H9 (cell line): ENCODE data around the gene HOXD13. TPM values are rescaled to one million over a fixed set of nuclear protein-coding genes. Genes with fewer than 3 reads are reported as not detected.

ENCODE experiments used
- DNase-seq: peaks from one replicate; pipeline ENCODE4 v3.0.0-alpha.2; 2017
- H2AFZ ChIP-seq: one replicate; pipeline ENCODE4 v1.6.1; 2013; ENCODE audit warnings: mild to moderate bottlenecking, low read length, control low read depth, moderate library complexity
- H2AK5ac ChIP-seq: 2 replicates; pipeline ENCODE4 v1.6.1; 2013; ENCODE audit warnings: low read length, control low read depth, mixed read lengths; ENCODE audit not compliant: insufficient read length
- H2BK120ac ChIP-seq: one replicate; pipeline ENCODE4 v1.6.1; 2013; ENCODE audit warnings: low read depth, mild to moderate bottlenecking, low read length, control low read depth, inconsistent platforms; ENCODE audit not compliant: poor library complexity, severe bottlenecking
- H2BK12ac ChIP-seq: 2 replicates; pipeline ENCODE4 v1.6.1; 2013; ENCODE audit warnings: low read length, control low read depth, mixed read lengths, low read depth; ENCODE audit not compliant: insufficient read length
- H2BK15ac ChIP-seq: 2 replicates; pipeline ENCODE4 v1.6.1; 2013; ENCODE audit warnings: low read depth, low read length, control low read depth
- H2BK20ac ChIP-seq: one replicate; pipeline ENCODE4 v1.6.1; 2013; ENCODE audit warnings: low read depth, mild to moderate bottlenecking, low read length, control low read depth, inconsistent platforms; ENCODE audit not compliant: poor library complexity, severe bottlenecking
- H2BK5ac ChIP-seq: 2 replicates; pipeline ENCODE4 v1.6.1; 2013; ENCODE audit warnings: low read length, control low read depth, mixed read lengths; ENCODE audit not compliant: insufficient read length
- H3K14ac ChIP-seq: 2 replicates; pipeline ENCODE4 v1.6.1; 2013; ENCODE audit warnings: low read length, control low read depth; ENCODE audit not compliant: insufficient read depth
- H3K18ac ChIP-seq: 2 replicates; pipeline ENCODE4 v1.6.1; 2013; ENCODE audit warnings: low read depth, mild to moderate bottlenecking, mixed read lengths, low read length, control low read depth; ENCODE audit not compliant: insufficient read length
- H3K23ac ChIP-seq: 2 replicates; pipeline ENCODE4 v1.6.1; 2013; ENCODE audit warnings: low read length, control low read depth, mixed read lengths, low read depth; ENCODE audit not compliant: insufficient read length
- H3K23me2 ChIP-seq: 2 replicates; pipeline ENCODE4 v1.6.1; 2013; ENCODE audit warnings: low read depth, mild to moderate bottlenecking, mixed read lengths, low read length, control low read depth; ENCODE audit not compliant: insufficient read length, poor library complexity, severe bottlenecking
- H3K27ac ChIP-seq: 2 replicates; pipeline ENCODE4 v1.5.1; 2013; ENCODE audit warnings: low read length, control low read depth, mixed read lengths, low read depth; ENCODE audit not compliant: insufficient read length
- H3K27me3 ChIP-seq: 2 replicates; pipeline ENCODE4 v1.6.1; 2013; ENCODE audit warnings: low read length, control low read depth, inconsistent platforms; ENCODE audit not compliant: insufficient read depth
- H3K4ac ChIP-seq: 2 replicates; pipeline ENCODE4 v1.6.1; 2013; ENCODE audit warnings: low read depth, mild to moderate bottlenecking, control low read depth, inconsistent platforms, low read length, moderate library complexity
- H3K4me1 ChIP-seq: 2 replicates; pipeline ENCODE4 v1.6.1; 2013; ENCODE audit warnings: low read length, control low read depth, inconsistent platforms; ENCODE audit not compliant: insufficient read depth
- H3K4me2 ChIP-seq: 2 replicates; pipeline ENCODE4 v1.6.1; 2013; ENCODE audit warnings: low read length, control low read depth, mixed read lengths; ENCODE audit not compliant: insufficient read length, insufficient read depth
- H3K56ac ChIP-seq: 2 replicates; pipeline ENCODE4 v1.6.1; 2013; ENCODE audit warnings: low read depth, mild to moderate bottlenecking, mixed read lengths, low read length, control low read depth; ENCODE audit not compliant: insufficient read length
- H3K79me1 ChIP-seq: 2 replicates; pipeline ENCODE4 v1.6.1; 2013; ENCODE audit warnings: low read depth, mild to moderate bottlenecking, moderate library complexity, low read length, control low read depth, inconsistent platforms; ENCODE audit not compliant: insufficient read depth, poor library complexity, severe bottlenecking
- H3K79me2 ChIP-seq: 2 replicates; pipeline ENCODE4 v1.6.1; 2013; ENCODE audit warnings: low read length, control low read depth, inconsistent platforms; ENCODE audit not compliant: insufficient read depth
- H3K9ac ChIP-seq: 2 replicates; pipeline ENCODE4 v1.6.1; 2013; ENCODE audit warnings: low read length, control low read depth, mixed read lengths; ENCODE audit not compliant: insufficient read length; ENCODE audit errors: extremely low read depth
- H3K9me3 ChIP-seq: one replicate; pipeline ENCODE4 v1.6.1; 2013; ENCODE audit warnings: low read depth, low read length, inconsistent platforms; ENCODE audit not compliant: control insufficient read depth
- H3T11ph ChIP-seq: one replicate; pipeline ENCODE4 v1.6.1; 2013; ENCODE audit warnings: mild to moderate bottlenecking, low read length, control low read depth, inconsistent platforms
- H4K20me1 ChIP-seq: one replicate; pipeline ENCODE4 v1.6.1; 2013; ENCODE audit not compliant: control insufficient read depth, insufficient read length, insufficient read depth
- H4K5ac ChIP-seq: 2 replicates; pipeline ENCODE4 v1.6.1; 2013; ENCODE audit warnings: low read depth, mild to moderate bottlenecking, mixed read lengths, low read length, control low read depth; ENCODE audit not compliant: insufficient read length
- H4K8ac ChIP-seq: replicated peaks from 2 replicates; pipeline ENCODE4 v1.6.1; 2013; ENCODE audit warnings: low read length, control low read depth, mixed read lengths, low read depth; ENCODE audit not compliant: insufficient read length
- H4K91ac ChIP-seq: 2 replicates; pipeline ENCODE4 v1.6.1; 2013; ENCODE audit warnings: low read depth, mild to moderate bottlenecking, moderate library complexity, mixed read lengths, low read length, control low read depth; ENCODE audit not compliant: insufficient read length
- H3K27ac Mint-ChIP-seq, 3 experiments: 2 replicates in 2 of 3; 3 replicates in 1 of 3; pipeline ENCODE4 v1.8.0; 2020 to 2021; ENCODE audit warnings: mixed read lengths in 3 of 3, mild to moderate bottlenecking in 1 of 3, moderate library complexity in 1 of 3
- H3K27me3 Mint-ChIP-seq: 2 replicates; pipeline ENCODE4 v1.8.0; 2021; ENCODE audit warnings: low read depth, mild to moderate bottlenecking, moderate library complexity, mixed read lengths
- H3K36me3 Mint-ChIP-seq, 3 experiments: 2 replicates in 2 of 3; 3 replicates in 1 of 3; pipeline ENCODE4 v1.8.0; 2020 to 2021; ENCODE audit warnings: low read depth in 3 of 3, mixed read lengths in 3 of 3; ENCODE audit not compliant: insufficient read depth in 1 of 3
- H3K4me1 Mint-ChIP-seq, 2 experiments: 2 replicates each; pipeline ENCODE4 v1.8.0; 2020; ENCODE audit warnings: mixed read lengths in 2 of 2
- H3K4me3 Mint-ChIP-seq, 2 experiments: 2 replicates in 1 of 2; 3 replicates in 1 of 2; pipeline ENCODE4 v1.8.0; 2020 to 2021; ENCODE audit warnings: mild to moderate bottlenecking in 2 of 2, mixed read lengths in 2 of 2, moderate library complexity in 1 of 2
- H3K9me3 Mint-ChIP-seq, 2 experiments: 2 replicates in 1 of 2; 3 replicates in 1 of 2; pipeline ENCODE4 v1.8.0; 2020; ENCODE audit warnings: mild to moderate bottlenecking in 2 of 2, mixed read lengths in 2 of 2, moderate library complexity in 1 of 2
- WGBS: extraction: QIAGEN DNeasy Blood & Tissue Kit; methylation state at CpG from one replicate; pipeline ENCODE4 v1.1.7; 2013; ENCODE audit warnings: missing lambda C conversion rate, low lambda C conversion rate, mixed read lengths; ENCODE audit not compliant: insufficient read length; ENCODE audit errors: extremely low coverage; 5-methylcytosine and 5-hydroxymethylcytosine counted together
- total RNA-seq: library from RNA; stranded (reverse); gene quantifications from 2 replicates; pipeline ENCODE4 v1.2.1, GENCODE V29; 2021
- TF ChIP-seq, protein P1 (sequence below): fragments of 200-600 bp; sonication (generic); conservative IDR thresholded peaks from 3 replicates; pipeline ENCODE4 v1.8.0; 2021; ENCODE audit warnings: antibody characterized with exemption, mild to moderate bottlenecking

Gene HOXD13
- total RNA-seq, 1 experiment from 2014 or later, result not detected

DNA sequence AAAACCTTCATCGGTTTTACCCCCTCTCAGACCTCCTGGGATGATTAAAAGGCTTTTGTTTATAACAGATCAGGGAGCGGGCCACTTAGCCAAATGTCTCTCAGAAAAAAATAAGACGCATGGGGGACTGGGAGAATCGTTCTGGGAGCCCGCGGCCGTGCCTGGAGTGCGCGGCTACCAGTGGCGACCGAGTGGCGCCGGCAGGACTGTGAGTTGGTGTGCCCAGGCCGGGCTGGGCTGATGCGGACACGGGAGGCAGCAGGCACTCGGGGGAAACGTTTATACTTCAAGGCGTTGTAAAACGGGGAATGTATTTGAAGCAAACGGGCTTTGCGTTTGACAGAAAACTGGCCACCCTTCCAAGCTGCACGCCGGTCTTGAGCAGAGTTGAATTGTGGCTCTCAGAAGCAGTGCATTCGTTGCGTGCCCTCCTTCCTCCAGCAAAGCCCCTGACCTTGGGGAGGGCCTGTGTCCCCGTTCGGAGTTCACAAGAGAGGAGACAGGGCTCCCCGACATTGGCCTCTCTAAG lies 19.4 kb downstream of the HOXD13 start:
- TF ChIP-seq, protein P1, sequence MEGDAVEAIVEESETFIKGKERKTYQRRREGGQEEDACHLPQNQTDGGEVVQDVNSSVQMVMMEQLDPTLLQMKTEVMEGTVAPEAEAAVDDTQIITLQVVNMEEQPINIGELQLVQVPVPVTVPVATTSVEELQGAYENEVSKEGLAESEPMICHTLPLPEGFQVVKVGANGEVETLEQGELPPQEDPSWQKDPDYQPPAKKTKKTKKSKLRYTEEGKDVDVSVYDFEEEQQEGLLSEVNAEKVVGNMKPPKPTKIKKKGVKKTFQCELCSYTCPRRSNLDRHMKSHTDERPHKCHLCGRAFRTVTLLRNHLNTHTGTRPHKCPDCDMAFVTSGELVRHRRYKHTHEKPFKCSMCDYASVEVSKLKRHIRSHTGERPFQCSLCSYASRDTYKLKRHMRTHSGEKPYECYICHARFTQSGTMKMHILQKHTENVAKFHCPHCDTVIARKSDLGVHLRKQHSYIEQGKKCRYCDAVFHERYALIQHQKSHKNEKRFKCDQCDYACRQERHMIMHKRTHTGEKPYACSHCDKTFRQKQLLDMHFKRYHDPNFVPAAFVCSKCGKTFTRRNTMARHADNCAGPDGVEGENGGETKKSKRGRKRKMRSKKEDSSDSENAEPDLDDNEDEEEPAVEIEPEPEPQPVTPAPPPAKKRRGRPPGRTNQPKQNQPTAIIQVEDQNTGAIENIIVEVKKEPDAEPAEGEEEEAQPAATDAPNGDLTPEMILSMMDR, result no peak
- Histone ChIP-seq H3K56ac (no peak overlapping the region), H4K5ac (no peak overlapping the region), H3K23ac (no peak overlapping the region), H2BK5ac (no peak overlapping the region), H3T11ph (no peak overlapping the region), H2AK5ac (no peak overlapping the region), H2BK20ac (no peak overlapping the region), H4K8ac (no peak overlapping the region), H4K20me1 (no peaks in the 10 kb centered on the region), H3K27ac (no peak overlapping the region), H2BK15ac (no peak overlapping the region), H3K14ac (no peak overlapping the region), H3K79me1 (no peaks in the 10 kb centered on the region), H3K4me2 (no peak overlapping the region), H3K27me3 (peaks cover 95% of the 10 kb centered on the region), H3K79me2 (no peaks in the 10 kb centered on the region), H3K9me3 (no peaks in the 10 kb centered on the region), H3K4me1 (no peaks in the 10 kb centered on the region), H2AFZ (no peak overlapping the region), H3K18ac (no peak overlapping the region), H2BK12ac (no peak overlapping the region), H3K9ac (no peak overlapping the region), H4K91ac (no peak overlapping the region), H2BK120ac (no peak overlapping the region), H3K4ac (no peak overlapping the region), H3K23me2 (no peaks in the 10 kb centered on the region)
- Mint-ChIP-seq H3K36me3 (peaks cover 0 to 2% (median 0%) of the 10 kb centered on the region in 3 experiments; a peak in 2 of 7 replicates), H3K9me3 (peaks cover 6 to 17% of the 10 kb centered on the region in 2 experiments), H3K27me3 (peaks cover 96% of the 10 kb centered on the region), H3K4me3 (no peak overlapping the region), H3K27ac (no peak overlapping the region), H3K4me1 (peaks cover 3 to 24% of the 10 kb centered on the region in 2 experiments; a peak in 3 of 4 replicates)
- no CpG with 5 or more reads among the region's 29 CpGs for WGBS
- peak; percentile 31 for DNase-seq
